ENCODE measurements around the gene TCEAL7.

The TCEAL7 gene

GRCh38 chrX:103367502-103367901 is 37.5 kb downstream of the TCEAL7 start:
- no CpG with 5 or more reads among the region's 1 CpG for WGBS, 2 experiments (ENCODE audit: insufficient coverage in 2 of 2)

GRCh38 chrX:103369479-103369878 is 39.4 kb downstream of the TCEAL7 start:
- Histone ChIP-seq H3K36me3 (ENCODE audit: control insufficient read depth, insufficient read depth, low read length) (no peaks in the 10 kb centered on the region), H3K9me3 (ENCODE audit: control insufficient read depth, low read length) (no peaks in the 10 kb centered on the region), H3K4me1 (ENCODE audit: control insufficient read depth, insufficient read depth, low read length, poor library complexity, severe bottlenecking) (peaks cover 6% of the 10 kb centered on the region), H3K27ac (ENCODE audit: low read depth, low read length, severe bottlenecking) (no peak overlapping the region), H3K4me3 (ENCODE audit: extremely low read depth, insufficient read depth, low read length, poor library complexity, severe bottlenecking) (no peak overlapping the region)

More at GRCh38 chrX:103367502-103367901, 37.5 kb downstream of the TCEAL7 start:
- H3K4me1 ChIP-seq (ENCODE audit: control insufficient read depth, insufficient read depth, low read length, poor library complexity, severe bottlenecking), result peaks cover 6% of the 10 kb centered on the region
- H3K9me3 ChIP-seq (ENCODE audit: control insufficient read depth, low read length), result no peaks in the 10 kb centered on the region
- H3K36me3 ChIP-seq (ENCODE audit: control insufficient read depth, insufficient read depth, low read length), result no peaks in the 10 kb centered on the region
- H3K4me3 ChIP-seq (ENCODE audit: extremely low read depth, insufficient read depth, low read length, poor library complexity, severe bottlenecking), result no peak overlapping the region
- H3K27ac ChIP-seq (ENCODE audit: low read depth, low read length, severe bottlenecking), result no peak overlapping the region

GRCh38 chrX:103372886-103373285 is 42.8 kb downstream of the TCEAL7 start:
- Histone ChIP-seq H3K4me3 (ENCODE audit: extremely low read depth, insufficient read depth, low read length, poor library complexity, severe bottlenecking) (no peak overlapping the region), H3K36me3 (ENCODE audit: control insufficient read depth, insufficient read depth, low read length) (no peaks in the 10 kb centered on the region), H3K27ac (ENCODE audit: low read depth, low read length, severe bottlenecking) (no peak overlapping the region), H3K4me1 (ENCODE audit: control insufficient read depth, insufficient read depth, low read length, poor library complexity, severe bottlenecking) (peaks cover 4% of the 10 kb centered on the region), H3K9me3 (ENCODE audit: control insufficient read depth, low read length) (no peaks in the 10 kb centered on the region)
- 100% methylated on average over 1 of the region's 2 CpGs; no CpG with 5 or more reads in 1 of the 2 experiments for WGBS, 2 experiments (ENCODE audit: insufficient coverage in 2 of 2)

- Histone ChIP-seq H3K9me3 (ENCODE audit: control insufficient read depth, low read length) (no peaks in the 10 kb centered on the region), H3K4me1 (ENCODE audit: control insufficient read depth, insufficient read depth, low read length, poor library complexity, severe bottlenecking) (no peaks in the 10 kb centered on the region), H3K27ac (ENCODE audit: low read depth, low read length, severe bottlenecking) (peak overlapping the region; percentile 23), H3K4me3 (ENCODE audit: extremely low read depth, insufficient read depth, low read length, poor library complexity, severe bottlenecking) (no peak overlapping the region), H3K36me3 (ENCODE audit: control insufficient read depth, insufficient read depth, low read length) (peaks cover 2% of the 10 kb centered on the region)
- WGBS, 2 experiments (ENCODE audit: insufficient coverage in 2 of 2), result 100% methylated on average over 2 of the region's 3 CpGs; no CpG with 5 or more reads in 1 of the 2 experiments
Observed at GRCh38 chrX:103373581-103373980, 43.5 kb downstream of the TCEAL7 start.

- Histone ChIP-seq H3K36me3 (ENCODE audit: control insufficient read depth, insufficient read depth, low read length) (peaks cover 13% of the 10 kb centered on the region), H3K27ac (ENCODE audit: low read depth, low read length, severe bottlenecking) (peak within 1 kb of the TSS; percentile 92), H3K4me3 (ENCODE audit: extremely low read depth, insufficient read depth, low read length, poor library complexity, severe bottlenecking) (peak within 1 kb of the TSS; percentile 54), H3K4me1 (ENCODE audit: control insufficient read depth, insufficient read depth, low read length, poor library complexity, severe bottlenecking) (no peaks in the 10 kb centered on the region), H3K9me3 (ENCODE audit: control insufficient read depth, low read length) (no peaks in the 10 kb centered on the region)
- 0 to 14% methylated on average over 5 to 10 of the region's 62 CpGs for WGBS, 2 experiments (ENCODE audit: insufficient coverage in 2 of 2)
Observed at GRCh38 chrX:103376118-103376978, 46.3 kb downstream of the TCEAL7 start, which contains the start of gene BEX3. BEX3 (plus strand) TSS chrX:103376538; CDS start chrX:103377522, 984 bp downstream.

- no CpG with 5 or more reads among the region's 19 CpGs for WGBS, 2 experiments (ENCODE audit: insufficient coverage in 2 of 2)
- Histone ChIP-seq H3K4me3 (ENCODE audit: extremely low read depth, insufficient read depth, low read length, poor library complexity, severe bottlenecking) (peak overlapping the region; percentile 54), H3K27ac (ENCODE audit: low read depth, low read length, severe bottlenecking) (peak overlapping the region; percentile 74), H3K9me3 (ENCODE audit: control insufficient read depth, low read length) (no peaks in the 10 kb centered on the region), H3K4me1 (ENCODE audit: control insufficient read depth, insufficient read depth, low read length, poor library complexity, severe bottlenecking) (no peaks in the 10 kb centered on the region), H3K36me3 (ENCODE audit: control insufficient read depth, insufficient read depth, low read length) (peaks cover 13% of the 10 kb centered on the region)
Observed at GRCh38 chrX:103376979-103377324, 46.9 kb downstream of the TCEAL7 start.

GRCh38 chrX:103378990-103379389 is 49.0 kb downstream of the TCEAL7 start:
- no peak overlapping the region for H3K4me3 ChIP-seq (ENCODE audit: extremely low read depth, insufficient read depth, low read length, poor library complexity, severe bottlenecking)
- H3K4me1 ChIP-seq (ENCODE audit: control insufficient read depth, insufficient read depth, low read length, poor library complexity, severe bottlenecking), result no peaks in the 10 kb centered on the region
- H3K36me3 ChIP-seq (ENCODE audit: control insufficient read depth, insufficient read depth, low read length), result peaks cover 13% of the 10 kb centered on the region
- H3K27ac ChIP-seq (ENCODE audit: low read depth, low read length, severe bottlenecking), result no peak overlapping the region
- 80% methylated on average over 2 of the region's 2 CpGs; no CpG with 5 or more reads in 1 of the 2 experiments for WGBS, 2 experiments (ENCODE audit: insufficient coverage in 2 of 2)
- H3K9me3 ChIP-seq (ENCODE audit: control insufficient read depth, low read length), result no peaks in the 10 kb centered on the region
